ENCODE data around the gene EHBP1L1. TPM values are rescaled to one million over a fixed set of nuclear protein-coding genes. Genes with fewer than 3 reads are reported as not detected.

Gene EHBP1L1
- total and polyA plus RNA-seq, 5 donors from 2014 or later: 7.8 to 143 (median 9.4) TPM

DNA sequence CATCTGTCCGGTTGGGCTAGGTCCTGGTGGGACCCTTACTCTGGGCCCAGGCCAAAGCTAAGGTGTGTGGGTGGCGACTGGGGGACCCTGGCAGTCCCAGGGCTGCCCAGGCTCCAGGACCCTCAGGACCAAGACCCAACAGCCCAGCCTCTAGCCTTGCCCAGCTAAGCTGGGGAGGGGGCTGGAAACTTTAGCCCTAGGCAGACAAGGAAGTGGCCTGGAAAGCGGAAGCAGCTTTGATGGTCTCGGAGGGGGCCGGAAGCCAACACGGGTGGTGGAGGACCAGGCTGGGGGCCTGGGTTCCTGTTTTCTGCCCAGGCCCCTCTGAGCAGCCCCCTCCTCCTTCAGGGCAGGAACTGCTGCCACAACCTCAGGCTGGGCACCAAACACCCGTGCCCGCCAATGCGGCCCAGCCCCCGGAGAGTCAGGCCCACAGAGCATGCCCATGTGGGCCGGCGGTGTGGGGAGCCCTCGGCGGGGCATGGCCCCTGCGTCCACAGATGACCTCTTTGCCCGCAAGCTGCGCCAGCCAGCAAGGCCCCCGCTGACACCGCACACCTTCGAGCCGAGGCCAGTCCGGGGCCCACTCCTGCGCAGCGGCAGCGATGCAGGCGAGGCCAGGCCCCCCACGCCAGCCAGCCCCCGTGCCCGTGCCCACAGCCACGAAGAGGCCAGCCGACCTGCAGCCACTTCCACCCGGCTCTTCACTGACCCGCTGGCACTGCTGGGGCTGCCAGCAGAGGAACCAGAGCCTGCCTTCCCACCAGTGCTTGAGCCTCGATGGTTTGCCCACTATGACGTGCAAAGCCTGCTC lies 64.8 kb downstream of the EHBP1L1 start:
- Histone ChIP-seq H3K27ac (ENCODE audit: insufficient read depth, low read length, poor library complexity, severe bottlenecking) (peak overlapping the region; percentile 91), H3K27me3 (ENCODE audit: control insufficient read depth, insufficient read depth, low read length) (no peaks in the 10 kb centered on the region), H3K4me1 (ENCODE audit: control insufficient read depth, insufficient read depth, low read length, poor library complexity, severe bottlenecking) (peaks cover 64% of the 10 kb centered on the region), H3K36me3 (ENCODE audit: control insufficient read depth, insufficient read depth, low read length) (peaks cover 40% of the 10 kb centered on the region), H3K9me3 (ENCODE audit: control insufficient read depth in 2 of 2, low read length in 2 of 2) (no peaks in the 10 kb centered on the region), H3K4me3 (ENCODE audit: low read depth, low read length) (peak overlapping the region; percentile 73)
- Mint-ChIP-seq H3K9me3 (no peaks in the 10 kb centered on the region), H3K27me3 (no peaks in the 10 kb centered on the region), H3K36me3 (peaks cover 18% of the 10 kb centered on the region), H3K27ac (peak overlapping the region; percentile 91 to 97 (median 97)), H3K4me1 (peaks cover 0 to 68% (median 26%) of the 10 kb centered on the region in 4 donors), H3K4me3 (peak overlapping the region; percentile 90 to 97 (median 94))
- peak; percentile 20 to 77 (median 45) for DNase-seq
- ATAC-seq (ENCODE audit: low read depth in 2 of 2): peak in 1 of 2 donors; percentile 9

GRCh38 chr11:65641297-65642013 lies 65.6 kb downstream of the EHBP1L1 start:
- H3K9me3 Mint-ChIP-seq: no peaks in the 10 kb centered on the region
- no peaks in the 10 kb centered on the region for H3K27me3 Mint-ChIP-seq
- Histone ChIP-seq H3K9me3 (ENCODE audit: control insufficient read depth in 2 of 2, low read length in 2 of 2) (no peaks in the 10 kb centered on the region), H3K36me3 (ENCODE audit: control insufficient read depth, insufficient read depth, low read length) (peaks cover 42% of the 10 kb centered on the region), H3K27ac (ENCODE audit: insufficient read depth, low read length, poor library complexity, severe bottlenecking) (peak overlapping the region; percentile 91), H3K4me1 (ENCODE audit: control insufficient read depth, insufficient read depth, low read length, poor library complexity, severe bottlenecking) (peaks cover 64% of the 10 kb centered on the region), H3K27me3 (ENCODE audit: control insufficient read depth, insufficient read depth, low read length) (no peaks in the 10 kb centered on the region), H3K4me3 (ENCODE audit: low read depth, low read length) (peak overlapping the region; percentile 37)
- H3K27ac Mint-ChIP-seq: peak overlapping the region; percentile 87 to 97 (median 89)
- ATAC-seq (ENCODE audit: low read depth in 2 of 2) (no peak), DNase-seq (no peak)
- peak overlapping the region; percentile 58 to 92 (median 84) for H3K4me3 Mint-ChIP-seq
- H3K4me1 Mint-ChIP-seq: peaks cover 0 to 69% (median 26%) of the 10 kb centered on the region in 4 donors
- peaks cover 19% of the 10 kb centered on the region for H3K36me3 Mint-ChIP-seq

Other genes with a start within 250 kb of the EHBP1L1 start
- gene DPF2, start 242.2 kb upstream of the EHBP1L1 start, total RNA-seq: 67.0 TPM
- gene DPF2, start 242.2 kb upstream of the EHBP1L1 start, polyA plus RNA-seq: 10 to 100 TPM; 70.3 to 81.4 (median 74.9) TPM
- gene TIGD3, start 221.3 kb upstream of the EHBP1L1 start, total RNA-seq: 0.37 TPM
- under 1 TPM; 0.19 to 0.90 (median 0.59) TPM for gene TIGD3, start 221.3 kb upstream of the EHBP1L1 start, polyA plus RNA-seq
- 40.3 TPM for gene SLC25A45, start 193.4 kb upstream of the EHBP1L1 start, total RNA-seq
- gene SLC25A45, start 193.4 kb upstream of the EHBP1L1 start, polyA plus RNA-seq: 10 to 100 TPM; 11.1 to 16.9 (median 13.8) TPM
- 47.4 TPM for gene FRMD8, start 189.4 kb upstream of the EHBP1L1 start, total RNA-seq
- gene FRMD8, start 189.4 kb upstream of the EHBP1L1 start, polyA plus RNA-seq: 10 to 100 TPM; 48.7 to 55.1 (median 53.9) TPM
- gene NEAT1, start 153.3 kb upstream of the EHBP1L1 start, total RNA-seq: 890 TPM
- gene NEAT1, start 153.3 kb upstream of the EHBP1L1 start, polyA plus RNA-seq: 1 to 10 TPM; 1.4 to 3.1 (median 1.9) TPM
- 36,047 TPM for gene MALAT1, start 77.0 kb upstream of the EHBP1L1 start, total RNA-seq
- gene MALAT1, start 77.0 kb upstream of the EHBP1L1 start, polyA plus RNA-seq: 1,000 to 10,000 TPM; 2,329 to 3,603 (median 2,794) TPM
- 59.0 TPM for gene SCYL1, start 51.0 kb upstream of the EHBP1L1 start, total RNA-seq
- 10 to 100 TPM; 24.3 to 31.2 (median 29.0) TPM for gene SCYL1, start 51.0 kb upstream of the EHBP1L1 start, polyA plus RNA-seq
- gene LTBP3, start 17.7 kb upstream of the EHBP1L1 start, total RNA-seq: 132 TPM
- gene LTBP3, start 17.7 kb upstream of the EHBP1L1 start, polyA plus RNA-seq: 10 to 100 TPM in 2 of 4 donors, 1 to 10 TPM in 2; 9.2 to 15.0 (median 11.9) TPM
- gene ZNRD2, start 5.6 kb upstream of the EHBP1L1 start, total RNA-seq: 34.6 TPM
- 10 to 100 TPM; 64.6 to 84.7 (median 73.1) TPM for gene ZNRD2, start 5.6 kb upstream of the EHBP1L1 start, polyA plus RNA-seq
- 49.4 TPM for gene FAM89B, start 3.5 kb upstream of the EHBP1L1 start, total RNA-seq
- gene FAM89B, start 3.5 kb upstream of the EHBP1L1 start, polyA plus RNA-seq: 100 to 1,000 TPM in 3 of 4 donors, 10 to 100 TPM in 1; 77.1 to 158 (median 115) TPM
- gene KCNK7, start 19.7 kb downstream of the EHBP1L1 start, total RNA-seq: 5.5 TPM
- 1 to 10 TPM in 1 of 4 donors, under 1 TPM in 2, not detected in 1; 0.19 to 1.5 (median 0.76) TPM for gene KCNK7, start 19.7 kb downstream of the EHBP1L1 start, polyA plus RNA-seq
- 73.1 TPM for gene MAP3K11, start 38.2 kb downstream of the EHBP1L1 start, total RNA-seq
- gene MAP3K11, start 38.2 kb downstream of the EHBP1L1 start, polyA plus RNA-seq: 10 to 100 TPM in 2 of 4 donors, 1 to 10 TPM in 2; 8.1 to 11.6 (median 9.8) TPM
- gene PCNX3, start 39.7 kb downstream of the EHBP1L1 start, total RNA-seq: 61.3 TPM
- gene PCNX3, start 39.7 kb downstream of the EHBP1L1 start, polyA plus RNA-seq: 1 to 10 TPM; 1.9 to 2.6 (median 2.2) TPM
- gene SIPA1, start 62.0 kb downstream of the EHBP1L1 start, total RNA-seq: 200 TPM
- 10 to 100 TPM; 74.7 to 91.5 (median 83.1) TPM for gene SIPA1, start 62.0 kb downstream of the EHBP1L1 start, polyA plus RNA-seq
- gene RELA, start 86.9 kb downstream of the EHBP1L1 start, total RNA-seq: 295 TPM
- gene RELA, start 86.9 kb downstream of the EHBP1L1 start, polyA plus RNA-seq: 10 to 100 TPM; 40.3 to 66.1 (median 53.3) TPM
- 127 TPM for gene KAT5, start 136.2 kb downstream of the EHBP1L1 start, total RNA-seq
- gene KAT5, start 136.2 kb downstream of the EHBP1L1 start, polyA plus RNA-seq: 10 to 100 TPM; 45.4 to 62.7 (median 55.7) TPM
- 28.3 TPM for gene RNASEH2C, start 144.7 kb downstream of the EHBP1L1 start, total RNA-seq
- gene RNASEH2C, start 144.7 kb downstream of the EHBP1L1 start, polyA plus RNA-seq: 10 to 100 TPM; 60.6 to 83.8 (median 72.6) TPM
- gene AP5B1, start 204.9 kb downstream of the EHBP1L1 start, total RNA-seq: 16.8 TPM
- 10 to 100 TPM in 1 of 4 donors, 1 to 10 TPM in 3; 7.6 to 10.8 (median 9.5) TPM for gene AP5B1, start 204.9 kb downstream of the EHBP1L1 start, polyA plus RNA-seq
- gene OVOL1, start 211.0 kb downstream of the EHBP1L1 start, total RNA-seq: not detected
- gene OVOL1, start 211.0 kb downstream of the EHBP1L1 start, polyA plus RNA-seq: not detected

Data from CD4-positive, CD25-positive, alpha-beta regulatory T cell (primary cell).